Islet of Langerhans (tissue), 1 donor: Measurements from ENCODE around the gene DSE.

Source experiments
- FAIRE-seq: peaks from one replicate; lab custom pipeline; 2011; peaks lifted over from hg19 to GRCh38; lab: Jason Lieb, UNC

Gene DSE

GRCh38 chr6:116417661-116418060 lies 46.9 kb downstream of the DSE start:
- no peak for FAIRE-seq

GRCh38 chr6:116419069-116419786 lies 48.5 kb downstream of the DSE start:
- FAIRE-seq = no peak

DNA sequence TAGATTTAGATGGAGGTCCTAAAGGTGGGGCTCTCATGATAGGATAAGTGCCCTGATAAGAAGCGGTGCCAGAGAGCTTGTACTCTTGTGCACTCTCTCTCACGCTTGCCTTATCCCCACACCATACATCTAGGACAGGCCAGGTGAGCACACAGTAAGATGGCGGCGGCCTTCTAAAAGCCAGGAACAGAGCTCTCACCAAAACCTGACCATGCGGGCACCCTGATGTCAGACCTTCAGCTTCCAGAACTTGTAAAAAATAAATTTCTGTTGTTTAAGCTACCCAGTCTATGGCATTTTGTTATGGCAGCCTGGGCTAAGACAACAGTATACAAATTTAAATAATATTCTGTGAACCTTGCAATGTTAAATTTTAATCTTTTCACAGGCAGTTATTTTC lies 49.6 kb downstream of the DSE start:
- no peak for FAIRE-seq

GRCh38 chr6:116422238-116422637 lies 51.5 kb downstream of the DSE start:
- FAIRE-seq = no peak

DNA sequence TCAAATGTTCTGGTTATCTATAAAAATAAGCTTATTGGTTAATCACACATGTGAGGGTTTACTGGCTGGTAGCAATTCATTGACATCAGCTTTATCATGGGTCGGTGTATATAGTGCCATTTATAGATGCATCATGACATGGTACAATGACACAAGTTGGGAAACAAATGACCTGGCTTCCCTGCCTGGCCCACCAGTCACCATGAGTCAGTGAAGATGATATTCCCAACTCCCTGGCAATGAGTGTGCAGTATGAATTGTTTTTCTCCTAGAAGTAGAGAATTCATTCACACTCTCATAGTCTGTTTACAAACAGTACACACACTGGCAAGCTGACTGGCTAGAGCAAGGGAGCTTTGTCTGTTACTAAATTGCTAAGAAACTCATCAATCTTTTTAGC lies 53.3 kb downstream of the DSE start:
- FAIRE-seq = no peak

- no peak for FAIRE-seq
These were observed 55.8 kb downstream of the DSE start for GRCh38 chr6:116426551-116426950.

- no peak for FAIRE-seq
These were observed 58.4 kb downstream of the DSE start for GRCh38 chr6:116429111-116429510.

GRCh38 chr6:116430860-116431259 lies 60.1 kb downstream of the DSE start:
- no peak for FAIRE-seq

DNA sequence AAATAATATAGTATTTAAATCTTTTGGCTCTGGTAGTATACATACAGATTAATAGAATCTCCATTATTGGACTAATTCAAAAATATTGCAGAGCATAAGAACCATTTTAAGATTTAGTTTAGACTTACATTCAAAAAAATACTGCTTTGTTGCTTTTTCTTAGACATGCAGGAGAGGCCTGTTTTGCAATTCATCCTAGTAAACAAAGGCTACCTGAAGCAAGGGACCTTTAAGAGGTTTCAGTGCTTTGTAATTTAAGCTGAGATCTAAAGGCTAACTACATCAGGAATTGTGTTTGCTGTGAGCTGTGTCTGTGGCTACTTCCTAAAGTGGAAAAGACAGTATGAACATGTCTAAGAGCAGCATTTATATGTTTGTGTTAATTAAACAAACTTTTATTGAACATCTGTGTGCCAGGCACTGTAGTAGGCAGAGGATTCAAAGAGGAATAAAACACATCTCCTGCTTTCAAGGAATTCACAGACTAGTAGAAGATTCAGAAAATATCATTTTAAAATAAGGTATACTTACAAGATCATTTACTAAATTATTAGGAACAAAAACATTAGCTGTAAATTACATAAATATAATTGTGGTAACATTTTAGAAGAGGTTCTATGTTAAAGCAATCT lies 61.3 kb downstream of the DSE start:
- no peak for FAIRE-seq

- FAIRE-seq = no peak
These were observed 62.5 kb downstream of the DSE start for GRCh38 chr6:116433206-116433712.

DNA sequence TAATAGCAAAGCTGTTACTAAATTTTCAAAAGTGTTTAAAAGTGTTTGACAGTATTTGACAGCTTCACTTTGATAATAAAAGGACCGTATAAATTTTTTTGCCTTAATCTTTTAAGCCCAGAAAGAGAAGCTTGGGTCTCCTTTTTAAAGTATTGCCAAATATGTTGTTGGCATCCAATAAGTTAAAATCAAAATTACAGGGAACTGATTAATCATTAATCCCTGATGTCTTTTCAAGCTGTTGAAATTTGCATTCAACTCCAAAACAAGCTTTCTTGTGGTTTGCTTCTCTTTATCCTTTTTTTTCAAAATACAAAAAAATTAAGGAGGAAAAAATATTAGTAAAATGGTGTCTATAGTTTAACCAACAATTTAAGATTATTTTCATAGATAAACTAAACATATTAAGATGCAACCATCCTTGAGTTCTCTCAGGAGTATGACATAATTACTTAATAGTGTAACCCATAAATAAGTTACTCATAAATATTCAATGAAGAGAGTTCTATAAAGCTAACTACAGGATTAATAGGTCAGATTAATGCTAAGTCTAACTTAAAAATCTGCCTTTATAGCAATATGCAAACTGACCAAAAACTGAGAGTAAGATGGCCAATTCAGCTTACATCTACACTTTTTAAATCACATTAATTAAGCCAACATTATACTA lies 63.4 kb downstream of the DSE start:
- FAIRE-seq = no peak

DNA sequence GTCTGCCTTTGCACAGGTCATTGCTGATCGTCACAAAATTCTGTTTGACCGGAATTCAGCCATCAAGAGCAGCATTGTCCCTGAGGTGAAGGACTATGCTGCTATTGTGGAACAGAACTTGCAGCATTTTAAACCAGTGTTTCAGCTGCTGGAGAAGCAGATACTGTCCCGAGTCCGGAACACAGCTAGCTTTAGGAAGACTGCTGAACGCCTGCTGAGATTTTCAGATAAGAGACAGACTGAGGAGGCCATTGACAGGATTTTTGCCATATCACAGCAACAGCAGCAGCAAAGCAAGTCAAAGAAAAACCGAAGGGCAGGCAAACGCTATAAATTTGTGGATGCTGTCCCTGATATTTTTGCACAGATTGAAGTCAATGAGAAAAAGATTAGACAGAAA lies 65.8 kb downstream of the DSE start:
- FAIRE-seq = no peak

- no peak for FAIRE-seq
These were observed 66.9 kb downstream of the DSE start for GRCh38 chr6:116437656-116438055.

- FAIRE-seq = no peak
These were observed 68.1 kb downstream of the DSE start for GRCh38 chr6:116438590-116439448.

DNA sequence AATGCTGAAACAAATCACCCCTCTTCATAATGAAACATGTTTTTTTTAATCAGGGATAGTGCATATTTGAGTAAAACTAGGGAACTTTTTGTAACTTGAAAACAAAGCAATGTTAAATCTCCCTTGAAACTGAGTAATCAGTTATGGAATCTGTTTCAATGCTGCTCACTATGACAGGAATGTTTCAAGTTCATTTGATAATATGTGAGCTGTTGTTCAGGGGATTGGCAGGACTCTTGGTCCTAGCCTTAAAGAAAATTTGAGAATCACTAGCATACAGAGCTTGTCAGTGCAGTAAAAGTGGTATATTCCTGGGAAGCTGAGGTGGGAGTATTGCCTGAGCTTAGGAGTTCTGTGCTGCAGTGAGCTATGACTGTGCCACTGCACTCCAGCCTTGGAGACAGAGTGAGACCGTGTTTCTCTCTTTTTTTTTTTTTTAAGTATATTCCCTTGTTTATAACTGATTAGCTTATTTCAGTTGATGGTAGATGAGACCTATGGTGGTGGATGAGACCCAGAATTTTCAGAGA lies 68.8 kb downstream of the DSE start:
- no peak for FAIRE-seq

GRCh38 chr6:116443105-116443504 lies 72.4 kb downstream of the DSE start:
- FAIRE-seq = no peak

- FAIRE-seq = no peak
These were observed 73.3 kb downstream of the DSE start for GRCh38 chr6:116444092-116444491.

- FAIRE-seq = no peak
These were observed 73.8 kb downstream of the DSE start for GRCh38 chr6:116444575-116444974.

GRCh38 chr6:116445102-116445501 lies 74.4 kb downstream of the DSE start:
- FAIRE-seq = no peak

DNA sequence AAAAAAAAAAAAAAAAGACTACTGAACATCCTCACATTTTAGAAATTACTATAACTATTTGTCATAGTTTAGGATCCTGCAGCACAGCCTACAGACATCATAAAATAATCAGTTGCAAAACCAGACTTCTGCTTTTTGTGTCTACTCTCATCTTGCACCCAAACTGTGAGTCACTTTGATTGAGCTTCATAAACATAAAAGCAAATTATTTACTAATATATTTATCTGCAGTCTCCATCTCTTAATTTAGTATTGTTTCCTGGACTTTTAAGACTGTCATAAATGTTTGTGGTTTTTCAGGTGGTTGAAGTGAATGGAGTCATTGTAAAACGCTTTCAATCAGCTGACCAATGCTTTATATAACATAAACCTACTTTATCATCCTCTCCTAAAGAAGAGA lies 75.7 kb downstream of the DSE start:
- FAIRE-seq = no peak

DNA sequence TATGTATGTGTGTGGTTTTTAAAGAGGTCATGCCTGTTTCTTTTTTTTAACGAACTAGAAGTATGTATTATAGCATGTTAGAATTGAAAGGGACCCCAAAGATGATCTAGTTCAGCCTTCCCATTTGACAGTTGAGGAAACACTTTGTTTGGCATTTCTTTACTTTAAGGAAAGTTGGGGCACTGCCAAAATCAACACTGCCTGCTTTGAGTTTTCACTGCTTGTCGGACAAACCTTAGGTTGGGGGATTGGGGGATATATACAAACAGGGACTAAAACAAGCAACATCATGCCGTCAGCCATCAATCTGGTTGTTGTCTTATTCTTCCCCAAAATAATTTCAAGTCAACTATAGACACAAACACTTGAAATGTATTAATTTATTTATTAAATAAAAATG lies 76.3 kb downstream of the DSE start:
- FAIRE-seq = no peak

DNA sequence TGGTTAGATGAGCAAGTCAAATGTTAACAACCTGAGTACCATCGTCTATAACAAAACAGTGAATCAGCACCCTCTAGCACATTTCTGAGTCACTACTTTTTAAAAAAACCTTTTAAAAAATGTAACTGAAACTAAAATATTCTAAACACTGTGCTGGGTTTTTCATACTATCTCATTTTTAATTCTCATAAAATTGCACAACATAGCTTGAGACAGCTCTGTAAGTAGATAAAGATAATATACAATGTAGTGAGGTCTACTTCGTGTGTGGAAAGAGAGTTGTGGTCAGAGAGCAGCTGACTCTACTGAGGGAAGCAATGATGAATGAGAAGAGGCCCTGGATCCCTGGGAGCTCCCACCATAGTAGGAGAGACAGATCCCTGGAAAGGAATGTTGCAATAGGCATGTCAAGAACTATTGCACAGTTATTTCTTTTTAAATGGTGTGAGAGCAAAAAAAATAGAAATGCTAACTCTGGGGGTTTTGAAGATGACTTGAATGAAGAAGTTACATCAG lies 76.8 kb downstream of the DSE start:
- FAIRE-seq = no peak
